AG09319 (cell line): Measurements from ENCODE around the gene DNAI7.

Experiments used
- DNase-seq: peaks from one replicate; pipeline ENCODE4 v3.0.0-alpha.2; 2010; ENCODE audit warnings: low read depth; ENCODE audit errors: extremely low read depth
- CTCF ChIP-seq: IDR thresholded peaks from 2 replicates; pipeline ENCODE4 v1.5.1; 2011; ENCODE audit warnings: low read depth, mild to moderate bottlenecking, inconsistent platforms, low read length, moderate library complexity

Gene DNAI7

GRCh38 chr12:25123126-25123525 lies 71.8 kb downstream of the DNAI7 start:
- no peak for DNase-seq
- no peak for TF ChIP-seq CTCF

GRCh38 chr12:25121916-25122315 lies 73.0 kb downstream of the DNAI7 start:
- no peak for DNase-seq
- TF ChIP-seq CTCF, result no peak

- no peak for DNase-seq
- TF ChIP-seq CTCF, result no peak
Observed at GRCh38 chr12:25121110-25121509, 73.8 kb downstream of the DNAI7 start.

GRCh38 chr12:25119020-25119419 lies 75.9 kb downstream of the DNAI7 start:
- TF ChIP-seq CTCF, result no peak
- DNase-seq, result no peak

GRCh38 chr12:25115677-25116076 lies 79.3 kb downstream of the DNAI7 start:
- no peak for TF ChIP-seq CTCF
- DNase-seq, result no peak

- TF ChIP-seq CTCF, result no peak
- no peak for DNase-seq
Observed at GRCh38 chr12:25113651-25114050, 81.3 kb downstream of the DNAI7 start.

GRCh38 chr12:25110260-25110659 lies 84.7 kb downstream of the DNAI7 start:
- no peak for DNase-seq
- no peak for TF ChIP-seq CTCF
